ENCODE results near the gene COL5A1.

DNA sequence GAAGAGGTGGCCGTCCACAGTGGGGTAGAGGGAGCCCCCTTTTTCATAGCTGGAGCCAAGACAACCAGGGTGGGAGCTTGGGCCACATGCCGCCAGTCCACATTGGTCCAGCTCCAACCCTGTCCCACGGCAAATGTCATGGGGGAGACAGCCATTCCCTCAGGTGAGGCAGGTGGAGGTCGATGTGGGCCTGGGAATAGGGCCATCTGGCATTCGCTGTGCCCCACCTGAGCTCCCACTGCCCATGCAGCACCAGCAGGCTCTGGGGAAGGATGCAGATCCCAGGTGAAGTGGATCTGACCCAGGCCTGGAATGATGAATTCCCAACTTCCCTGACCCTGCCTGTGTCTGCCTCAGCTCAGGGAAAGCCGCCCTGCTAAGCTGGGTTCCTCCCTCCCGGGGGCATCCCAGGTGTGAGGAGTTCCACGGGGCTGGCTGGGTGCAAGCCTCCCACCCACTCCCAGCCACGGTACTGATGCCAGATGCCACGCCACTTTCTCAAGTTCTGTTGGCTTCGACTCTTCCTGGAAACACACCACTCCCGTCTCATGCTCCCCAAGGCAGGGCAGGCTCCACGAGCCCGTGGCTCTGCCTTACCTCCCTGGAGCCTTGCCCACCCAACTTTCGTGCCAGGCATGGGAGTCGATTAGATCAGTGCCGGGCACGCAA lies 213.8 kb downstream of the COL5A1 start:
- TF ChIP-seq ISL1 (CRISPR knock-in tag; IDR thresholded peaks at IDR 0.05) (no peak), ZFP30 (CRISPR knock-in tag; IDR thresholded peaks at IDR 0.05) (no peak), CSDC2 (CRISPR knock-in tag; IDR thresholded peaks at IDR 0.05) (no peak)
- TF ChIP-seq, protein P1, sequence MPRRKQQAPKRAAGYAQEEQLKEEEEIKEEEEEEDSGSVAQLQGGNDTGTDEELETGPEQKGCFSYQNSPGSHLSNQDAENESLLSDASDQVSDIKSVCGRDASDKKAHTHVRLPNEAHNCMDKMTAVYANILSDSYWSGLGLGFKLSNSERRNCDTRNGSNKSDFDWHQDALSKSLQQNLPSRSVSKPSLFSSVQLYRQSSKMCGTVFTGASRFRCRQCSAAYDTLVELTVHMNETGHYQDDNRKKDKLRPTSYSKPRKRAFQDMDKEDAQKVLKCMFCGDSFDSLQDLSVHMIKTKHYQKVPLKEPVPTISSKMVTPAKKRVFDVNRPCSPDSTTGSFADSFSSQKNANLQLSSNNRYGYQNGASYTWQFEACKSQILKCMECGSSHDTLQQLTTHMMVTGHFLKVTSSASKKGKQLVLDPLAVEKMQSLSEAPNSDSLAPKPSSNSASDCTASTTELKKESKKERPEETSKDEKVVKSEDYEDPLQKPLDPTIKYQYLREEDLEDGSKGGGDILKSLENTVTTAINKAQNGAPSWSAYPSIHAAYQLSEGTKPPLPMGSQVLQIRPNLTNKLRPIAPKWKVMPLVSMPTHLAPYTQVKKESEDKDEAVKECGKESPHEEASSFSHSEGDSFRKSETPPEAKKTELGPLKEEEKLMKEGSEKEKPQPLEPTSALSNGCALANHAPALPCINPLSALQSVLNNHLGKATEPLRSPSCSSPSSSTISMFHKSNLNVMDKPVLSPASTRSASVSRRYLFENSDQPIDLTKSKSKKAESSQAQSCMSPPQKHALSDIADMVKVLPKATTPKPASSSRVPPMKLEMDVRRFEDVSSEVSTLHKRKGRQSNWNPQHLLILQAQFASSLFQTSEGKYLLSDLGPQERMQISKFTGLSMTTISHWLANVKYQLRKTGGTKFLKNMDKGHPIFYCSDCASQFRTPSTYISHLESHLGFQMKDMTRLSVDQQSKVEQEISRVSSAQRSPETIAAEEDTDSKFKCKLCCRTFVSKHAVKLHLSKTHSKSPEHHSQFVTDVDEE (CRISPR knock-in tag; IDR thresholded peaks at IDR 0.05) = no peak
- TF ChIP-seq, protein P2, sequence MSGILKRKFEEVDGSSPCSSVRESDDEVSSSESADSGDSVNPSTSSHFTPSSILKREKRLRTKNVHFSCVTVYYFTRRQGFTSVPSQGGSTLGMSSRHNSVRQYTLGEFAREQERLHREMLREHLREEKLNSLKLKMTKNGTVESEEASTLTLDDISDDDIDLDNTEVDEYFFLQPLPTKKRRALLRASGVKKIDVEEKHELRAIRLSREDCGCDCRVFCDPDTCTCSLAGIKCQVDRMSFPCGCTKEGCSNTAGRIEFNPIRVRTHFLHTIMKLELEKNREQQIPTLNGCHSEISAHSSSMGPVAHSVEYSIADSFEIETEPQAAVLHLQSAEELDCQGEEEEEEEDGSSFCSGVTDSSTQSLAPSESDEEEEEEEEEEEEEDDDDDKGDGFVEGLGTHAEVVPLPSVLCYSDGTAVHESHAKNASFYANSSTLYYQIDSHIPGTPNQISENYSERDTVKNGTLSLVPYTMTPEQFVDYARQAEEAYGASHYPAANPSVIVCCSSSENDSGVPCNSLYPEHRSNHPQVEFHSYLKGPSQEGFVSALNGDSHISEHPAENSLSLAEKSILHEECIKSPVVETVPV (CRISPR knock-in tag; IDR thresholded peaks at IDR 0.05) = no peak

Data from SK-N-SH treated with all-trans-retinoic acid at 6 μM for 48 hours (cell line).